Transverse colon (tissue), 4 donors: ENCODE data around the gene KCNQ1OT1.

Experiments
- EP300 ChIP-seq: sonication (generic); formaldehyde crosslinking; IDR thresholded peaks from one replicate; pipeline ENCODE4 v1.6.1; 2017; ENCODE audit warnings: antibody characterized with exemption, low read depth
- POLR2A ChIP-seq: fragments of 450-650 bp; IDR thresholded peaks from one replicate; pipeline ENCODE4 v1.6.1; 2016; ENCODE audit warnings: antibody characterized with exemption, mild to moderate bottlenecking, moderate library complexity
- POLR2AphosphoS5 ChIP-seq, 3 donors: sonication (generic); formaldehyde crosslinking; IDR thresholded peaks; one replicate each; pipeline ENCODE4 v1.6.1; 2016; ENCODE audit warnings: antibody characterized with exemption in 3 of 3
- TF ChIP-seq, protein P1 (sequence below), 5 experiments: fragments of 200-600 bp in 3 of 5; fragments of 450-650 bp in 2 of 5; sonication (generic) in 3 of 5; IDR thresholded peaks; 1 replicate in 2 of 5; 2 replicates in 3 of 5; pipeline ENCODE4 v1.5.1; 2016 to 2017; ENCODE audit warnings: antibody characterized with exemption in 5 of 5, inconsistent platforms in 3 of 5, mild to moderate bottlenecking in 2 of 5, moderate library complexity in 1 of 5

DNA sequence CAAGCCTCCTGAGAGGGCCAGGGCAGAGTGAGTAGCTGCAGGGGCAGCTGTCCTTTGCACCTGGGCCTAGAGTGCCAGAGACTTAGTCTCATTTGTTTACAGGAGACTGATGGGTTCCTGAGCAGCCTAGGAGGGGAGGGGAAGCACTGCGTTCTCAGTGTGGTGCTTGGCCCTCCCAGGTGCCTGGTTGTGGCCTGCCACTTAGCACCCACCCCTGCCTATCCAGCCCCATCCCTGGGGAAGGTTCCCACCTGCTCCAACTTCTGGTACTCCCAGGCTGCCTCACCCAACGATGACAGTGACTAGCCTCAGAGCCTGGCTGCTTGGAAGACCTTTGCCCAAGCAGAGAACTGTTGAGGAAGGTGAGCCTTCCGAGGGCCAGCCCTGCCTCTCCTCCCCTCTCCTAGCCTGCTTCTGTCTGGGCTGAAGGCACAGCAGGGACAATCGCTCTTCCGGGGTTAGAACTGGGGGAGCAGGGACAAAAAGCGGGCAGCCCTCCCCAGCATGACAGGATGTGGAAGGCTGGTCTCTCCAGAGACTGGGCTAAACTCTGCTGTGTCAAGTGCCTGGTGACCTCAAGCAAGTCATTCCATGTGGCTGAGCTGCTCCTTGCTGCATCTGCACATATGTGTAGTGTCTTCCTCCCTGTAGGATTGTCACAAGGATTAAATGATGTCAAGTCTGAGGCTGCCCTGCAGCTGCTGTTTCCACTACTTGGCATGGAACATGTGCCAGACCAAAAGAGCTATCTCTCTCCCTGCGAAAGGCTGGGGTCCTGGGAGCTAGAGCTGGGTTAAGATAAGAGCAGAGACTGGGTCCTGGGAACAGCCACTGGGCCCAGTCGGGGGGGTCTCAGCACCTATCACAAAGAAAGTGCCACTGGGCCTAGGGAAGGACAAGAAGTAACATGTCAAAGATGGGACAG lies 9.9 kb downstream of the KCNQ1OT1 start:
- TF ChIP-seq POLR2A (no peak), EP300 (no peak), POLR2AphosphoS5 (IDR thresholded peaks at IDR 0.05) (no peak)
- TF ChIP-seq, protein P1, sequence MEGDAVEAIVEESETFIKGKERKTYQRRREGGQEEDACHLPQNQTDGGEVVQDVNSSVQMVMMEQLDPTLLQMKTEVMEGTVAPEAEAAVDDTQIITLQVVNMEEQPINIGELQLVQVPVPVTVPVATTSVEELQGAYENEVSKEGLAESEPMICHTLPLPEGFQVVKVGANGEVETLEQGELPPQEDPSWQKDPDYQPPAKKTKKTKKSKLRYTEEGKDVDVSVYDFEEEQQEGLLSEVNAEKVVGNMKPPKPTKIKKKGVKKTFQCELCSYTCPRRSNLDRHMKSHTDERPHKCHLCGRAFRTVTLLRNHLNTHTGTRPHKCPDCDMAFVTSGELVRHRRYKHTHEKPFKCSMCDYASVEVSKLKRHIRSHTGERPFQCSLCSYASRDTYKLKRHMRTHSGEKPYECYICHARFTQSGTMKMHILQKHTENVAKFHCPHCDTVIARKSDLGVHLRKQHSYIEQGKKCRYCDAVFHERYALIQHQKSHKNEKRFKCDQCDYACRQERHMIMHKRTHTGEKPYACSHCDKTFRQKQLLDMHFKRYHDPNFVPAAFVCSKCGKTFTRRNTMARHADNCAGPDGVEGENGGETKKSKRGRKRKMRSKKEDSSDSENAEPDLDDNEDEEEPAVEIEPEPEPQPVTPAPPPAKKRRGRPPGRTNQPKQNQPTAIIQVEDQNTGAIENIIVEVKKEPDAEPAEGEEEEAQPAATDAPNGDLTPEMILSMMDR (IDR thresholded peaks at IDR 0.05) = no peak
